ENCODE data around the gene CFAP47. TPM values are rescaled to one million over a fixed set of nuclear protein-coding genes. Genes with fewer than 3 reads are reported as not detected.

Gene CFAP47
- total and polyA plus RNA-seq, 2 of the 8 experiments (the other 6 are each of a cell fraction or from before 2014, with no cell fraction given) = 0.04 TPM; not detected in 1

DNA sequence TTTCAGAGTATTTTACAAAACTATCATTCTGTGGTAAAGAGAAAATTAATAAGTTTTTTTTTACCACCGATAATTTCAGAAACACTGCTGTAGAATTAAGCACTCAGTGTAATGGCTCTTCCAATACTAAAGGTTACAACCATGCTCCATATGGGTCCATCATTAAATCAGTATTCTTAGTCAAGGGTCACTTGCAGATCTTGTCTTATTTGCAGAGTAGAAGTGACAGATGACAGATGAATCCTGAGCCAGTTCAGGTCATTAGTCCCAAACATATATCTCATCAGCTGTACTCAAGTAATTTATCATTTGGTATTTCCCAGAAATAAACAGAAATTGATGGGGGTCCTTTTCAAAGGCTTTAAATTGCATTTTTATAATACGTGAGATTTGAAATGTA lies 182.9 kb downstream of the CFAP47 start:
- H3K79me2 ChIP-seq (ENCODE audit: control insufficient read depth in 1 of 2, insufficient read depth in 2 of 2, low read length in 2 of 2) = no peaks in the 10 kb centered on the region
- H3K4me1 ChIP-seq (replicated peaks in 1 of 4; ENCODE audit: control insufficient read depth in 3 of 4, insufficient read depth in 4 of 4, low read length in 3 of 4) = no peaks in the 10 kb centered on the region
- H3K27ac ChIP-seq (ENCODE audit: low read depth, low read length) = no peak overlapping the region
- H2AK5ac ChIP-seq (ENCODE audit: low read depth, low read length) = no peak overlapping the region
- no peak overlapping the region for H2BK20ac ChIP-seq (ENCODE audit: low read length)
- POLR2A ChIA-PET (ENCODE audit: partially characterized antibody) = no interaction called here
- H3K23me2 ChIP-seq (ENCODE audit: low read depth, low read length) = no peaks in the 10 kb centered on the region
- H4K91ac ChIP-seq (replicated peaks; ENCODE audit: insufficient read length, low read length) = no peak overlapping the region
- H3K79me1 ChIP-seq (ENCODE audit: low read depth, low read length) = no peaks in the 10 kb centered on the region
- H4K20me1 ChIP-seq (replicated peaks in 1 of 2; ENCODE audit: control insufficient read depth in 1 of 2, insufficient read depth in 2 of 2, low read length in 2 of 2) = no peaks in the 10 kb centered on the region
- no peak overlapping the region for H3K9ac ChIP-seq (replicated peaks in 1 of 4; ENCODE audit: extremely low read depth in 1 of 4, low read depth in 3 of 4, low read length in 3 of 4)
- H2BK120ac ChIP-seq (replicated peaks; ENCODE audit: low read depth, low read length) = no peak overlapping the region
- no peak overlapping the region for H3K4me2 ChIP-seq (ENCODE audit: insufficient read depth in 1 of 2, low read depth in 2 of 2, low read length in 2 of 2)
- 81% methylated on average over 2 of the region's 2 CpGs; no CpG with 5 or more reads in 1 of the 2 experiments for WGBS, 2 experiments (ENCODE audit: extremely low coverage in 1 of 2, insufficient coverage in 1 of 2, insufficient read length in 1 of 2, insufficient replicate concordance in 2 of 2, low coverage in 1 of 2, low lambda C conversion rate in 2 of 2, missing lambda C conversion rate in 1 of 2)
- no peak overlapping the region for H2BK15ac ChIP-seq (ENCODE audit: low read length)
- no peak overlapping the region for H2BK5ac ChIP-seq (ENCODE audit: low read depth, low read length)
- H3K9me3 ChIP-seq (ENCODE audit: insufficient read depth in 2 of 2, low read depth in 1 of 2, low read length in 1 of 2) = no peaks in the 10 kb centered on the region
- no peak overlapping the region for H3K18ac ChIP-seq (ENCODE audit: extremely low read depth, low read length)
- no peaks in the 10 kb centered on the region for H3K27me3 ChIP-seq (replicated peaks in 1 of 4; ENCODE audit: control insufficient read depth in 3 of 4, extremely low read depth in 1 of 4, insufficient read depth in 3 of 4, low read length in 3 of 4)
- FAIRE-seq (no peak), DNase-seq (ENCODE audit: low read depth in 1 of 2, low spot score in 2 of 2) (no peak)
- H3K23ac ChIP-seq (ENCODE audit: insufficient read length) = no peak overlapping the region
- no peak overlapping the region for H3K4ac ChIP-seq (replicated peaks; ENCODE audit: insufficient read length, low read depth, low read length)
- no peak overlapping the region for H3K14ac ChIP-seq (ENCODE audit: insufficient read length)
- TF ChIP-seq POLR2AphosphoS5 (IDR thresholded peaks at IDR 0.05; ENCODE audit: low read depth, low read length) = no peak
- H3K36me3 ChIP-seq (ENCODE audit: control insufficient read depth in 2 of 4, insufficient read depth in 4 of 4, low read length in 3 of 4) = no peaks in the 10 kb centered on the region
- H2BK12ac ChIP-seq (ENCODE audit: low read depth, low read length) = no peak overlapping the region
- CTCF ChIA-PET (ENCODE audit: partially characterized antibody) = no interaction called here
- H4K8ac ChIP-seq (ENCODE audit: extremely low read depth, insufficient read depth, low read length) = no peak overlapping the region
- H3K4me3 ChIP-seq (ENCODE audit: extremely low read depth in 1 of 4, insufficient read depth in 2 of 4, low read depth in 3 of 4, low read length in 4 of 4) = no peak overlapping the region
- no peak overlapping the region for H2AFZ ChIP-seq (ENCODE audit: low read length)
- no peak overlapping the region for H3K56ac ChIP-seq (replicated peaks; ENCODE audit: insufficient read length, low read depth, low read length)
- H4K5ac ChIP-seq (ENCODE audit: insufficient read length, low read depth, low read length) = no peak overlapping the region

Data from H1 (cell line).